Sigmoid colon (tissue), 7 donors: ENCODE measurements around the gene ZFYVE9. TPM values are rescaled to one million over a fixed set of nuclear protein-coding genes. Genes with fewer than 3 reads are reported as not detected.

ENCODE experiments used
- DNase-seq: peaks from one replicate; pipeline ENCODE4 v3.0.0-alpha.2; 2019
- H3K27ac ChIP-seq, 4 donors: fragments of 200-600 bp; sonication (generic); one replicate each; pipeline ENCODE4 v1.5.1; 2016 to 2019; ENCODE audit warnings: mild to moderate bottlenecking in 1 of 4
- H3K27me3 ChIP-seq, 3 donors: fragments of 200-600 bp; sonication (generic); one replicate each; pipeline ENCODE4 v1.5.1; 2019; ENCODE audit warnings: mild to moderate bottlenecking in 1 of 3
- H3K36me3 ChIP-seq, 4 donors: fragments of 200-600 bp; sonication (generic); one replicate each; pipeline ENCODE4 v1.5.1; 2016 to 2019
- H3K4me1 ChIP-seq, 4 donors: fragments of 200-600 bp; sonication (generic); one replicate each; pipeline ENCODE4 v1.5.1; 2017 to 2019
- H3K4me3 ChIP-seq, 4 donors: fragments of 200-600 bp; sonication (generic); one replicate each; pipeline ENCODE4 v1.5.1; 2017 to 2019; ENCODE audit warnings: mild to moderate bottlenecking in 2 of 4, moderate library complexity in 1 of 4
- H3K9me3 ChIP-seq, 4 donors: fragments of 200-600 bp in 3 of 4; sonication (generic) in 3 of 4; one replicate each; pipeline versions ENCODE4 v1.5.1 to v1.6.1; 2013 to 2019
- CTCF ChIP-seq, 4 experiments: fragments of 450-650 bp in 3 of 4; fragments of 200-600 bp in 1 of 4; IDR thresholded peaks; one replicate each; pipeline ENCODE4 v1.5.1; 2016 to 2019; ENCODE audit warnings: antibody characterized with exemption in 4 of 4, mild to moderate bottlenecking in 3 of 4, moderate library complexity in 2 of 4
- EP300 ChIP-seq, 4 donors: sonication (generic); formaldehyde crosslinking; IDR thresholded peaks; one replicate each; pipeline ENCODE4 v1.6.1; 2017; ENCODE audit warnings: antibody characterized with exemption in 4 of 4
- POLR2A ChIP-seq, 2 donors: fragments of 450-650 bp; IDR thresholded peaks; one replicate each; pipeline ENCODE4 v1.6.1; 2016; ENCODE audit warnings: antibody characterized with exemption in 2 of 2, mild to moderate bottlenecking in 2 of 2, moderate library complexity in 2 of 2
- POLR2AphosphoS5 ChIP-seq, 4 donors: sonication (generic); formaldehyde crosslinking; IDR thresholded peaks; one replicate each; pipeline ENCODE4 v1.6.1; 2017; ENCODE audit warnings: antibody characterized with exemption in 4 of 4
- WGBS, 2 donors: extraction: QIAGEN DNeasy Blood & Tissue Kit; methylation state at CpG; one replicate each; pipeline ENCODE4 v1.1.7; 2013; 5-methylcytosine and 5-hydroxymethylcytosine counted together
- intact Hi-C: fragments of 100-400 bp; cut with DNase I; formaldehyde crosslinking; loops from one replicate; pipeline ENCODE4 v1.15.1; 2023
- polyA plus RNA-seq, 3 donors: library from polyadenylated mRNA; stranded (reverse); fragments of 200-250 nt; gene quantifications; one replicate each; pipeline ENCODE4 v1.2.3, GENCODE V29; 2013
- total RNA-seq, 4 donors: library from RNA; depleted of rRNA; stranded (reverse); fragments of >200 nt; gene quantifications; one replicate each; pipeline ENCODE4 v1.1.0, GENCODE V29; 2016
- donor health status: healthy with polysubstance abuse.
- donor health status: Bipolar disorder and iron deficiency.
- donor health status: healthy.

The ZFYVE9 gene
- total and polyA plus RNA-seq, 7 donors = 4.7 to 36.3 (median 25.9) TPM

GRCh38 chr1:52238887-52239707, 97.2 kb downstream of the ZFYVE9 start:
- H3K4me3 ChIP-seq = no peak overlapping the region
- H3K4me1 ChIP-seq = peaks cover 0 to 7% (median 2%) of the 10 kb centered on the region in 4 donors
- no peak overlapping the region for H3K27ac ChIP-seq
- no peaks in the 10 kb centered on the region for H3K9me3 ChIP-seq
- DNase-seq = no peak
- WGBS, 2 donors = 92 to 97% methylated on average over 3 of the region's 3 CpGs
- peaks cover 0 to 7% (median 1%) of the 10 kb centered on the region in 4 donors for H3K36me3 ChIP-seq
- TF ChIP-seq POLR2AphosphoS5 (IDR thresholded peaks at IDR 0.05) = no peak
- no peak for TF ChIP-seq POLR2A (IDR thresholded peaks at IDR 0.05)
- TF ChIP-seq EP300 (IDR thresholded peaks at IDR 0.05) = no peak
- TF ChIP-seq CTCF (IDR thresholded peaks at IDR 0.05) = no peak
- H3K27me3 ChIP-seq = no peaks in the 10 kb centered on the region
- intact Hi-C loops = no loop called here

GRCh38 chr1:52239708-52240001, 97.8 kb downstream of the ZFYVE9 start:
- peaks cover 0 to 7% (median 0%) of the 10 kb centered on the region in 4 donors for H3K36me3 ChIP-seq
- WGBS, 2 donors = 36 to 54% methylated on average over 1 of the region's 1 CpG
- no peak overlapping the region for H3K27ac ChIP-seq
- intact Hi-C loops = no loop called here
- H3K9me3 ChIP-seq = no peaks in the 10 kb centered on the region
- DNase-seq = no peak
- H3K27me3 ChIP-seq = no peaks in the 10 kb centered on the region
- peaks cover 0 to 7% (median 2%) of the 10 kb centered on the region in 4 donors for H3K4me1 ChIP-seq
- no peak overlapping the region for H3K4me3 ChIP-seq
- TF ChIP-seq CTCF (IDR thresholded peaks at IDR 0.05) = no peak
- TF ChIP-seq POLR2A (IDR thresholded peaks at IDR 0.05) = no peak

GRCh38 chr1:52240592-52241210, 98.8 kb downstream of the ZFYVE9 start:
- no peak overlapping the region for H3K27ac ChIP-seq
- no peak for DNase-seq
- no peaks in the 10 kb centered on the region for H3K9me3 ChIP-seq
- peaks cover 0 to 5% (median 2%) of the 10 kb centered on the region in 4 donors for H3K4me1 ChIP-seq
- no peaks in the 10 kb centered on the region for H3K27me3 ChIP-seq
- H3K36me3 ChIP-seq = peaks cover 0 to 7% (median 0%) of the 10 kb centered on the region in 4 donors
- no peak overlapping the region for H3K4me3 ChIP-seq
- intact Hi-C loops = no loop called here
- no peak for TF ChIP-seq EP300 (IDR thresholded peaks at IDR 0.05)
- no peak for TF ChIP-seq POLR2AphosphoS5 (IDR thresholded peaks at IDR 0.05)
- no peak for TF ChIP-seq POLR2A (IDR thresholded peaks at IDR 0.05)
- TF ChIP-seq CTCF (IDR thresholded peaks at IDR 0.05) = no peak
- 52 to 83% methylated on average over 4 of the region's 4 CpGs for WGBS, 2 donors

- no peaks in the 10 kb centered on the region for H3K36me3 ChIP-seq
These were observed 101.5 kb downstream of the ZFYVE9 start for GRCh38 chr1:52243221-52243987.

More at GRCh38 chr1:52243221-52243987, 101.5 kb downstream of the ZFYVE9 start:
- WGBS, 2 donors = 88 to 95% methylated on average over 3 of the region's 3 CpGs
- DNase-seq = no peak
- intact Hi-C loops = no loop called here
- Histone ChIP-seq H3K9me3 (no peaks in the 10 kb centered on the region), H3K4me1 (peaks cover 0 to 5% (median 0%) of the 10 kb centered on the region in 4 donors), H3K4me3 (no peak overlapping the region), H3K27me3 (no peaks in the 10 kb centered on the region), H3K27ac (no peak overlapping the region)
- TF ChIP-seq POLR2A (IDR thresholded peaks at IDR 0.05) (no peak), POLR2AphosphoS5 (IDR thresholded peaks at IDR 0.05) (no peak), EP300 (IDR thresholded peaks at IDR 0.05) (no peak), CTCF (IDR thresholded peaks at IDR 0.05) (no peak)
